HG02852 (cell line): ENCODE data around the gene ZBTB24.

Source experiments
- ATAC-seq: cut with Tn5 transposase; IDR thresholded peaks from one replicate; pipeline ENCODE4 v1.9.1; 2021; ENCODE audit warnings: mild to moderate bottlenecking, moderate library complexity; ENCODE audit not compliant: unreplicated experiment

The ZBTB24 gene

GRCh38 chr6:109503327-109504224 lies 20.6 kb upstream of the ZBTB24 start:
- ATAC-seq = no peak

- ATAC-seq = no peak
These were observed 15.9 kb upstream of the ZBTB24 start for GRCh38 chr6:109498936-109499335.

GRCh38 chr6:109498052-109498451 lies 15.0 kb upstream of the ZBTB24 start:
- no peak for ATAC-seq

GRCh38 chr6:109496036-109496772 lies 13.2 kb upstream of the ZBTB24 start:
- ATAC-seq = no peak

GRCh38 chr6:109493865-109494264 lies 10.8 kb upstream of the ZBTB24 start:
- ATAC-seq = no peak

- peak; percentile 65 for ATAC-seq
These were observed 8.4 kb upstream of the ZBTB24 start for GRCh38 chr6:109491207-109491938.

GRCh38 chr6:109490713-109491112 lies 7.7 kb upstream of the ZBTB24 start:
- no peak for ATAC-seq

- no peak for ATAC-seq
These were observed 5.0 kb upstream of the ZBTB24 start for GRCh38 chr6:109488001-109488400.

GRCh38 chr6:109486068-109486467 lies 3.0 kb upstream of the ZBTB24 start:
- ATAC-seq = no peak

GRCh38 chr6:109485266-109485935 lies 2.4 kb upstream of the ZBTB24 start:
- no peak for ATAC-seq

GRCh38 chr6:109484122-109484521 lies 1.1 kb upstream of the ZBTB24 start:
- ATAC-seq = no peak

GRCh38 chr6:109483735-109484057 lies 677 bp upstream of the ZBTB24 start:
- ATAC-seq = no peak

- no peak for ATAC-seq
These were observed 2.0 kb downstream of the ZBTB24 start for GRCh38 chr6:109480993-109481480.

GRCh38 chr6:109478841-109479624 lies 4.0 kb downstream of the ZBTB24 start:
- no peak for ATAC-seq

- ATAC-seq = no peak
These were observed 4.7 kb downstream of the ZBTB24 start for GRCh38 chr6:109478222-109478805.

GRCh38 chr6:109477725-109478124 lies 5.3 kb downstream of the ZBTB24 start:
- no peak for ATAC-seq

- ATAC-seq = no peak
These were observed 5.8 kb downstream of the ZBTB24 start for GRCh38 chr6:109477184-109477583.

- no peak for ATAC-seq
These were observed 7.4 kb downstream of the ZBTB24 start for GRCh38 chr6:109475625-109476024.

- ATAC-seq = no peak
These were observed 8.0 kb downstream of the ZBTB24 start for GRCh38 chr6:109474995-109475394.

- ATAC-seq = no peak
These were observed 9.9 kb downstream of the ZBTB24 start for GRCh38 chr6:109473120-109473519.
